GM19324 (cell line): Measurements from ENCODE around the gene C19orf73.
"Not testable (repeated sequence)": the region's sequence is repeated elsewhere in the genome, so short reads cannot be mapped to it uniquely, and the experiment has no call there.

Experiments
- ATAC-seq: cut with Tn5 transposase; IDR thresholded peaks from one replicate; pipeline ENCODE4 v1.9.1; 2021; ENCODE audit warnings: mild to moderate bottlenecking, moderate library complexity; ENCODE audit not compliant: unreplicated experiment, low FRiP score

The C19orf73 gene

GRCh38 chr19:49149652-49150105 lies 30.7 kb upstream of the C19orf73 start:
- no peak for ATAC-seq

- ATAC-seq: no peak
Measured at GRCh38 chr19:49148784-49149651, 30.1 kb upstream of the C19orf73 start.

- no peak for ATAC-seq
Measured at GRCh38 chr19:49148044-49148682, 29.2 kb upstream of the C19orf73 start.

- not testable (repeated sequence) for ATAC-seq
Measured at GRCh38 chr19:49146408-49146770, 27.4 kb upstream of the C19orf73 start.

- no peak for ATAC-seq
Measured at GRCh38 chr19:49145573-49146407, 26.8 kb upstream of the C19orf73 start.

GRCh38 chr19:49142866-49143335 lies 24.0 kb upstream of the C19orf73 start:
- no peak for ATAC-seq

- ATAC-seq: no peak
Measured at GRCh38 chr19:49141352-49141751, 22.4 kb upstream of the C19orf73 start.

GRCh38 chr19:49140951-49141350 lies 22.0 kb upstream of the C19orf73 start:
- no peak for ATAC-seq

GRCh38 chr19:49136771-49137171 lies 17.8 kb upstream of the C19orf73 start:
- no peak for ATAC-seq

- no peak for ATAC-seq
Measured at GRCh38 chr19:49135686-49136085, 16.7 kb upstream of the C19orf73 start.

- no peak for ATAC-seq
Measured at GRCh38 chr19:49133621-49134454, 14.9 kb upstream of the C19orf73 start.

GRCh38 chr19:49132974-49133609 lies 14.1 kb upstream of the C19orf73 start:
- no peak for ATAC-seq

GRCh38 chr19:49130325-49130724 lies 11.4 kb upstream of the C19orf73 start:
- ATAC-seq: no peak

- ATAC-seq: no peak
Measured at GRCh38 chr19:49129238-49129583, 10.3 kb upstream of the C19orf73 start.

GRCh38 chr19:49128545-49129237 lies 9.7 kb upstream of the C19orf73 start:
- ATAC-seq: no peak

GRCh38 chr19:49127674-49128544 lies 9.0 kb upstream of the C19orf73 start:
- peak; percentile 81 for ATAC-seq

GRCh38 chr19:49127225-49127624 lies 8.3 kb upstream of the C19orf73 start:
- not testable (repeated sequence) for ATAC-seq

GRCh38 chr19:49126575-49126974 lies 7.6 kb upstream of the C19orf73 start:
- ATAC-seq: no peak
